ENCODE measurements around the gene ZCWPW1.

DNA sequence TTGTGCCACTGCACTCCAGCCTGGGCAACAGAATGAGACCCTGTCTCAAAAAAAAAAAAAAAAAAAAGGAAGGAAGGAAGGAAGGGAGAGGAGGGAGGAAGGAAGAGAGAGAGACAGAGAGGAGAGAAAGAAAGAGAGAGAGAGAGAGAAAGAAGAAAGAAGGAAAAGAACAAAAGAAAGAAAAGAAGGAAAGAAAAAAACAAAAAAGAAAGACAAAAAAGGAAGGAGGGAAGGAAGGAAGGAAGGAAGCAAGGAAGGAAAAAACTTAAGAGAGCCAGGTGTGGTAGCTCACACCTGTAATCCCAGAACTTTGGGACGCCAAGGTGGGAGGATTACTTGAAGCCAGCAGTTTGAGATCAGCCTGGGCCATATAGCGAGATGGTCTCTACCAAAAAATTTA lies 36.3 kb upstream of the ZCWPW1 start:
- TF ChIP-seq CTCF (IDR thresholded peaks at IDR 0.05) = no peak
- TF ChIP-seq POLR2A (IDR thresholded peaks at IDR 0.05) = no peak
